HG03558 (cell line): ENCODE results near the gene LPCAT3.
"Not testable (repeated sequence)": the region's sequence is repeated elsewhere in the genome, so short reads cannot be mapped to it uniquely, and the experiment has no call there.

Source experiments
- ATAC-seq: cut with Tn5 transposase; IDR thresholded peaks from one replicate; pipeline ENCODE4 v1.9.1; 2021; ENCODE audit warnings: moderate number of reproducible peaks; ENCODE audit not compliant: unreplicated experiment; ENCODE audit errors: extremely low read depth

The LPCAT3 gene, protein sequence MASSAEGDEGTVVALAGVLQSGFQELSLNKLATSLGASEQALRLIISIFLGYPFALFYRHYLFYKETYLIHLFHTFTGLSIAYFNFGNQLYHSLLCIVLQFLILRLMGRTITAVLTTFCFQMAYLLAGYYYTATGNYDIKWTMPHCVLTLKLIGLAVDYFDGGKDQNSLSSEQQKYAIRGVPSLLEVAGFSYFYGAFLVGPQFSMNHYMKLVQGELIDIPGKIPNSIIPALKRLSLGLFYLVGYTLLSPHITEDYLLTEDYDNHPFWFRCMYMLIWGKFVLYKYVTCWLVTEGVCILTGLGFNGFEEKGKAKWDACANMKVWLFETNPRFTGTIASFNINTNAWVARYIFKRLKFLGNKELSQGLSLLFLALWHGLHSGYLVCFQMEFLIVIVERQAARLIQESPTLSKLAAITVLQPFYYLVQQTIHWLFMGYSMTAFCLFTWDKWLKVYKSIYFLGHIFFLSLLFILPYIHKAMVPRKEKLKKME

DNA sequence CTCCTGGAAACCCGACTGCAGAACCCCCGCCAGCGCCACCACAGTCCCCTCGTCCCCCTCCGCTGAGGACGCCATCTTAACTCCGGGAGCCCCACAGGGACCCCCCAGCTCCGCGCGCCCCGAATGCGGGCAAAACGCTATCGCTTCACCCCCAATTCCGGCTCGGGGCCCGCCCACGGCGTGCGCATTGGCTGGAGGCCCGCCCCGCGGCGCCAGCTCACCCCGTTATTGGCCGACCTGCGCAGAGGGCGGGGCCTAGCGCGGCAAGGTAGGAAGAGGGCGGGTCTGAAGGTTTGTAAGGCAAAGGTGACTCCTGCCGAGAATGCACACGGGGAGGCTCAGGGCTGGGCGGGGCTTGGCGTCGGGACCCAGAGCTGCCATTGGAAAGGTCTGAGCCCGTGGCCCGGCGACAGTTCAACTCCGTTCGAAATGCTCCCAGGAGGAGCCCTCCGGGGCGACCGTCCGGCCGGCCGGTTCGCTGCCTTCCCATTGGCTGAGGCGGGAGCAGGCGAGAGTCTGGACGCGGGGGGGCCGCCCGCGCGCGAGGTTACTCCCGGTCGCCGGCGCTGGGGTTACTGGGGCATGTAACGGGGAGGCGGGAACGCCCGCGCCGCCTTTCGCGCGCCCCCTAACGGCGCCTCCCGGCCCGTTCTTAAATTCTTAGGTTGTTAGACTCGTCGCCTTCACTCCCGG is at the start of gene LPCAT3:
Gene LPCAT3 (minus strand): TSS at position 127 of the 693 bp plus-strand sequence. CDS start 52 bp downstream, at position 75.
- ATAC-seq = peak; percentile 76

DNA sequence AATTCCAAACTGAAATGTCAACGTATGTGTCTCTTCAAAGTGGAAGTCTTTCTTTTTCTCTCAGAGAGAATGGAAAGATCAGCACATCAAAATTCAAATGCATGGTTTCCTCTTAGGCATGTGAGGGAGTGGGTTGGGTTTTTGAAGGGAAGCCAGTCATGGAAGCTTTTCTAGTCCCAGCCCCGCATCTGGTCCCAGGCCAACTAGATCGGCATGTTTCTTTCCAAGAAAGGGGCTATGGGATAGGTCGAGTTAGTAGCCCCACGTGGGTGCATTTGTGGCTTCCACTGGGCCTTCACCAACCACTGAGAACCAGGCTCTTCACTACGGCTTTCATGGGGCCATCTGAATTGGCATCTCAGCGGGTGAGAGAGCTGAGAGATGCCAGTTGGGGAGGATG is 48.8 kb upstream of the LPCAT3 start:
- ATAC-seq = no peak

DNA sequence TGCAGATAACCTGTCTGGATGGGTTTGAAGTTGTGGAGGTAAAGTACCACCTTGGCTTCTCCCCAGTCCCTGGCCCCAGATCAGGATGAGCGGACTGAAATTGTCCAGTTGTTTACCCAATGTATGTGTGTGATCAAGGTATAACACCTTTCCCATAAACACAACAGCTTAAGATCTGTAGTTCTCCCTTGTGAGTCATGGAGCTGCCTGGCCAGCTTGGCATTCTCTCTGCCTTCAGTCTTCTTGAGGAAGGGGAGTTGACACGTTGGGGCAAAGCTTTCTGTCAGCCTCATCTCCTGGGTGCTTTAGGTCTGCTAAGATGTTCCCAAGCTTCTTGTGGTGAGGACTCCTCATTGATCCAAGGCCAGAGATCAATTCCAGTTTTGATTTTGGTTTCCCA is 48.3 kb upstream of the LPCAT3 start:
- no peak for ATAC-seq

DNA sequence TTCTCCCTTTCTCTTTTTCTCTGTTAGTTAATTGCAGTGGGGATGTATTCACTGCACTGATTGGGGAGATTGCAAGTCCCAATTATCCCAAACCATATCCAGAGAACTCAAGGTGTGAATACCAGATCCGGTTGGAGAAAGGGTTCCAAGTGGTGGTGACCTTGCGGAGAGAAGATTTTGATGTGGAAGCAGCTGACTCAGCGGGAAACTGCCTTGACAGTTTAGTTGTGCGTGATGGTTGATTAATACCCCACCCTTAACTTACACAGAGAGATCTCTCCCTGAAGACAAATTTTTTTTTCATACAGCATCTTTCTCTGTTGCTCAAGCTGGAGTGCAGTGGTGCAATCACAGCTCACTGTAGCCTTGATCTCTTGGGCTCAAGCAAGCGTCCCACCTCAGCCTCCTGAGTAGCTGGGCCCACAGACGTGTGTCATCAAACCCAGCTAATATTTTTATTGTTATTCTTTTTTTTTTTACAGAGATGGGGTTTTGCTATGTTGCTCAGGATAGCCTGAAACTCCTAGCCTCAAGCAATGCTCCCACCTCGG is 46.9 kb upstream of the LPCAT3 start:
- ATAC-seq = no peak

DNA sequence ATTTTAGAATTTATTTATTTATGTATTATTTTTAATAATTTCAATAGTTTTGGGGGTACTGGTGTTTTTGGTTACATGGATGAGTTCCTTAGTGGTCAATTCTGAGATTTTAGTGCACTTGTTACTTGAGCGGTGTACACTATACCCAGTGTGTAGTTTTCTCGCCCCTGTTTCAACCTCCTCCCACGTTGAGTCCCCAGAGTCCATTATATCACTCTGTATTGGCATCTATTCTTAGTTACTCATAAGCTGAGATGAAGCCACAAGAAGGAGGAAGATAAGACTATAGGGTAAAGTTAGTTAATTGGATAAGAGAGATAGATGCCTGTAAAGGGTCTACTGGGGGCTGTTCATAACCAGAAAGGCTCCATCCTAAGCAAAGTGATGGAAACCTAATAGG is 46.2 kb upstream of the LPCAT3 start:
- no peak for ATAC-seq

DNA sequence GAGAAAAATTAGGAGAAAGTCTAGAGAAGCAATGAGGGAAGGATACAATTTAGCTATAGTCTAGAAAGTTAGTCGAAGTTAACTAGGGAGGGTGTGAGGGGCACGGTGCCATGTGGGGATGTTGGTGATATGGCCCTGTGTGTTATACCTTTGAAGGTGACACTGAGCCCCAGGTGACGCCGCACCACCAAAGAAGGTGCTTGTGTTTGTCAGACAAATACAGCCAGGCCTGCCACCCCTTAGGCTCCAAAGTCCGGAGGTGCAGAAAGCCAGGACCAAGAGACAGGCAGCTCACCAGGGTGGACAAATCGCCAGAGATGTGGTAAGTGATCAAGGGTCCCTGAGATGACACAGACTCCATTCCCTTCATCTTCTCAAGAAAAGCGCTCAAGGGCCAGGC is 43.3 kb upstream of the LPCAT3 start:
- no peak for ATAC-seq

DNA sequence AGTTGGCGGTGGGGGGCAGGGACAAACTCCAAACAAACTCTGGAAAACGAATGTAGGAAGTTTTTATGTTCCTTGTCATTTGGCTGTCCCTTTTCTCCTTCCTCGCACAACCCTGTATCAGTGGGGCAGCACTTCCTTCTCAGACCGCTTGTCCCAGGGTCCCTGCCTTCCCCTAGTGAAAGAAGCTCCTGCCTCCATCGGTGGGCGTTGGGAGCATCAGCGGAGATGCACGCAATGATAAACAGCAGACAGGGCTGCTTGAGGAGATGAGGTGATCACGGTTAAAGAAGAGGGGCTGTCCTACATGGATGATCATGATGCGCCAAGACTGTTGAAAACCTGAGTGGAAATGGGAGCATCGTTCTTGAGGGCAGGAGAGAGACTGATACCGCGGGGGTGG is 42.9 kb upstream of the LPCAT3 start:
- no peak for ATAC-seq

DNA sequence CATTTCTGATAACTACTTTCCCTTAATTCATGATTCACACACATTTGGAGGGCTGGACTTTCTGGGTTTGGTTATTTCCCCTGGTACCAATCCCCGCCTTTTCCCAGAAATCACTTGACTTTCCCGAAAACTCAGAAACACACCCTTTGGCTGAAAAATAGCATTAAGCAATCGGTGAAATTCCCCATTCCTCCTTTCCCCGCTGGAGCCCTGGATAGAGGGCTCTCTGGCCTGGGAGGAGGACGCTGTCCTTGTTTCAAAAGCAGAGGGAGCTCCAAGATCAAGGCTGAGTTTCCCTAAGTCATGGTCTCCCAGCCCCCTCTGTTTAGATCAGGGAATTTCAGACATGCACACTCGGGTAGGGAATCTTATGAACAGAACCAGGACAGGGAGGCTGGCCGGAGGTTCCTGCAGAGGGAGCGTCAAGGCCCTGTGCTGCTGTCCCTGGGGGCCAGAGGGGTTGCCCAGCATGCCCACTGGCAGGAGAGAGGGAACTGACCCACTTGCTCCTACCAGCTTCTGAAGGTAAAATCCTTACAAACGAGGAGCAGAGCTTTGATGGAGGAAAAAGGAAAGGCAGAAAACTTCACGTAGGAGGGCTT is 42.2 kb upstream of the LPCAT3 start, which contains the start of gene C1S:
Gene C1S (plus strand): TSS at position 366 of the 602 bp plus-strand sequence. CDS start 1,195 bp downstream, outside the sequence.
- ATAC-seq = no peak

DNA sequence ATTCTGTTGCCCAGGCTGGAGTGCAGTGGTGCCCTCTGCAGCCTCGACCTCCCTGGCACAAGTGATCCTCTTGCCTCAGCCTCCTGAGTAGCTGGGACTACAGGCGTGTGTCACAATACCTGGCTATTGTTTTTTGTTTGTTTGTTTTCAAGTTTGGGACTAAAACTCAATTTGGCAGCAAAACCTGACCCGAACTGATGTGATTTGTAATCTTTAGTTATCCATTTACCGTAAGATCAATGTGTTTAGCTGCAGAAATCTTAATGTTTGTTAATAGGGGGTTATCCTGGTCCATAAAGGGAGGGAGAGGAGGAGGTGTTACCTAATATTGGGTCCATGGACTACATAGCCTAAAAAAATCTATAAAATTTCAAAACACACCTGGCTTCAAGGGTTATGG is 41.5 kb upstream of the LPCAT3 start:
- ATAC-seq = no peak

DNA sequence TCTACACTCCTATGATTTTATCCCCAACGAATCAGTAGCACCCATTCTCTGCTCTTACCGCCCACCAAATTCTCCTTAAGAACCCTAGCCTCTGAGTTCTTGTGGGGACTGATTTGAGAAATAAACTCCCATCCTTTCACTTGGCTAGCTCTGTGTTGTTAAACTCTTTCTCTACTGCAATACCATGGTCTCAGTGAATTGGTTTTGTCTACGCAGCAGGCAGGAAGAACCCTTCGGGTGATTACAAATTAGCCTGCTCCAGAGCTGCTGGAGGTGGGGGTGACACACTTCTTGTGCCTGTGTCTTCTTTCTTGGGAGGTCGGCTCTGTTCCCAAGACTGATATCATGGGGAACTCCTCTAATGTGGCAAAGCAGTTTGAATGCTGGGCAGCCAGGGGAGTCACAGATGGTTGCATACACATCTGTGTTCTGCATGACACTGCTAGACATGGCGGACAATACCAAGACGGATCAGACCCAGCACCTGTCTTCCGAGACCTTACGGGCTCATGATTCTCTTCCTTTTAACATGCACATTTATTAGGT is 40.6 kb upstream of the LPCAT3 start:
- no peak for ATAC-seq

DNA sequence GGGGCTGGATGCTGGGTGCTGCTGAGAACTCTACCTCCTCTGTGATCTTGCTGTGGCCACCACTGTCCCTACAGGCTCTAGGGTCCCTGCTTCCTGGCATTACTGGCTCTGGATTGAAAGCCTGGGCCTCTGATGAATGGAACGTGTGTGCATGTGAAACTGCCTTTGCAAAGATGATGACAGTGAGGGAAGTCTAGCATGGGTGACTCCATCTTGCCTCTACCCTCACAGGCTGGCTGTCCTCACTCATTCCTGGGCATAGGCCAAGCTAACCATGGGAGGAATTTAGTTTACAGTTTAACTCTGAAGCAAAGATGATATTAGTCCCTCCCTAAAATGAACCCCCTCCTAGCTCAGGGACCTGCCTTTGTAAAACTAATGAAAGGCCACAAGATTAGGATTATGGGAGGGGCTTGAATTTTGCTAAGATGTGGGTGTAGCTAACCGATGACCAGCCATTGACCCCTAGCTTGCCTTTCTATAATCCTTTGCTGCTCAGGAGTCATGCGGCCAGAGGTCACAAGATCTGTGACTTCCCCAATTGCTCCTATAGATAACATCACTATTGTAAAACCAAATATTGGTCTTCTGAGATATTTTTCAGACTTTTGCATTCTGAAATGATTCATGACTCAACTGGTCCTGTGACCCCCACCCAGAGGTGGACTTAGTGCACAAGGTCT is 40.0 kb upstream of the LPCAT3 start:
- ATAC-seq = no peak

DNA sequence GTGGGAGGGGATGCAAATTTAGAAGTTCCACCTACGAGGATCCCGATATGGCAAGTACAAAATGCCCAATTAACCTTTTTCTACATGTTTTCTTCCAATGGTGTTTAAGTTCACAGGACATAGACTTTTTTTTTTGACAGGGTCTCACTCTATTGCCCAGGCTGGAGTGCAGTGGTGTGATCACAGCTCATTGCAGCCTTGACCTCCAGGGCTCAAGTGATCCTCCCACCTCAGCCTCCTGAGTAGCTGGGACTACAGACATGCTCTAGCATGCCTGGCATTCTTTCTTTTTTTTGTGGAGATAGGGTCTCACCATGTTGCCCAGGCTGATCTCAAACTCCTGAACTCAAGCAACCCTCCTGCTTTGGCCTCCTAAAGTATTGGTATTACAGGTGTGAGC is 37.5 kb upstream of the LPCAT3 start:
- ATAC-seq = not testable (repeated sequence)

DNA sequence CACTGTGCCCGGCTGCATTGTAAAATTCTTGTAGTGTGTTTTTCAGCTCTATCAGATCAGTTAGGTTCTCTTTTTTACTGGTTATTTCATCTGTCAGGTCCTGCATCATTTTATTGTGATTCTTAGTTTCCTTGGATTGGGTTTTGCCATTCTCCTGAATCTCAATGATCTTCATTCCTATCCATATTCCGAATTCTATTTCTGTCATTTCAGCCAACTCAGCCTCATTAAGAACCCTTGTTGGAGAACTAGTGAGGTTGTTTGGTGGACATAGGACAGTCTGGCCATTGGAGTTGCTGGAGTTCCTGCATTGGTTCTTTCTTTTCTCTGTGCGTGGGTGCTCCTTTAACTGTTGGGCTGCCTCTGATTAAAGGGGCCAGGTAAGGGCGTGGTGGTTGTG is 36.6 kb upstream of the LPCAT3 start:
- no peak for ATAC-seq

DNA sequence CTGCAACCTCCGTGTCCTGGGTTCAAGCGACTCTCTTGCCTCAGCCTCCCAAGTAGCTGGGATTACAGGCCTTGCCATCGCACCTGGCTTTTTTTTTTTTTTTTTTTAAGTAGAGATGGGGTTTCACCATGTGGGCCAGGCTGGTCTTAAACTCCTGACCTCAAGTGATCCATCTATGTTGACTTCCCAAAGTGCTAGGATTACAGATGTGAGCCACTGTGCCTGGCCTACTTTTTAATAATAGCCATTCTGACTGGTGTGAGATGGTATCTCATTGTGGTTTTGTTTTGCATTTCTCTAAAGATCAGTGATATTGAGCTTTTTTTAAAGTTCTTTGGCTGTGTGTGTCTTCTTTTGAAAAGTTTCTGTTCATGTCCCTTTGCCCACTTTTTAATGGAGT is 31.7 kb upstream of the LPCAT3 start:
- ATAC-seq = not testable (repeated sequence)

DNA sequence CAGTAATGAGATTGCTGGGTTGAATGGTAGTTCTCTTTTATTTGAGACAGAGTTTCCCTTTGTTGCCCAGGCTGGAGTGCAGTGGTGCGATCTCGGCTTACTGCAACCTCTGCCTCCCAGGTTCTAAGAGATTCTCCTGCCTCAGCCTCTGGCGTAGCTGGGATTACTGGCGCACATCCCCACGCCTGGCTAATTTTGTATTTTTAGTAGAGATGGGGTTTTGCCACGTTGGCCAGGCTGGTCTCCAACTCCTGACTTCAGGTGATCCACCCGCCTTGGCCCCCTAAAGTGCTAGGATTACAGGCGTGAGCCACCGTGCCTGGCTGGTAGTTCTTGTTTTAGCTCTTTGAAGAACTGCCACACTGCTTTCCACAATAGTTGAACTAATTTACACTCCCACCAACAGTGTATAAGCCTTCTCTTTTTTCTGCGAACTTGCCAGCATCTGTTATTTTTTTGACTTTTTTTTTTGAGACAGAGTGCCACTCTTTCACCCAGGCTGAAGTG is 31.2 kb upstream of the LPCAT3 start:
- not testable (repeated sequence) for ATAC-seq

DNA sequence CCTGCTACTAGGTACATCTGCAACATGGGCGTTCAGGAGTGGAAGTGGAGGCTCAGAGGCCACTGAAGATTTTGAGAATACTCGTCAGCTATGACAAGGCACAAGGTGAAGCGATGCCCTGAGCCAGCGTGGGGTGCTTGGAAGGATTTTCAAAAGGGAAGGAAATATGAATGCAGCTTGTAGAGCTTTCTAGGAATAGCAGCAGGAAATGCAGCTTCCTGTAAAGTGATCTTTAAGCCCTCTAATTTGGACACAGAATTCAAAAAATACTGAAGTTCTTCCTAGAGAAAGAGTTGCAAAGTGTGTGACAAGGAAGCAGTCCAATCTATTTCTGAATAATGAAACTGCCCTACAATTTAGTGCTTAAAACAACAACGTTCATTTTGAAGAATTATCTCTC is 29.0 kb upstream of the LPCAT3 start:
- ATAC-seq = no peak

DNA sequence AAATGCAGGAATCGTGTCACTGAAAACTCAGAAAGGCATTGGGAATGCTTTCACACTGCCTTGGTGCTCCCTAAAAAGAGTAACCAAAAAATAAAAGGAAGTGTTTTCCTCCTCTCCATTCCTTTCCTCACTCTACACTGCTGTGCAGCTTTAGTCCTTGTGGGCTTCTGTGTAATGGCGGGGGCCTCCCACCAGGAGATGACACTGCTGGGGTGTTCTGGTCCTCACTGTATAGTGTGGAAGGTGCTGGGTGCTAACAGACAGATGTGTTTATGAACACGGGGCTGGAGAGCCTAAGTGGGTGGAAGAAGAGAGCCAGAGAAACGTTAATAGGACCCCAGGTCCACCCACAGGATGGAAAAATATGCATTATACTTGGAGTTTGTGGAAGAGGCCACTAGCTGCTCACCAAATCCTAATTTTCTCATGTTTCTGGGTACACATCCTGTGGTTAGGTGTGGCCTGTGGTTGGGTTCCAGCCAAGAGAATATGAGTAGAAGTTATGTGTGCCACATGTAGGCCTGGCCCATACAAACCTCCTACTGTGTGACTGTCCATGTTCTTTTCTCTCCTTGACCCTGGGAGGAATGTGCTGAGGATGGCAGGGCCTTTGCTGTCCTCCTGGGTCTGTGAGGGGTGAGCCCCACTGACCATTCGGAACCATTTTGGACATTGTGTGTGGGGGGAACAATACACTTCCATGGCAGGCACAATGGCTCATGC is 28.3 kb upstream of the LPCAT3 start:
- ATAC-seq = no peak

DNA sequence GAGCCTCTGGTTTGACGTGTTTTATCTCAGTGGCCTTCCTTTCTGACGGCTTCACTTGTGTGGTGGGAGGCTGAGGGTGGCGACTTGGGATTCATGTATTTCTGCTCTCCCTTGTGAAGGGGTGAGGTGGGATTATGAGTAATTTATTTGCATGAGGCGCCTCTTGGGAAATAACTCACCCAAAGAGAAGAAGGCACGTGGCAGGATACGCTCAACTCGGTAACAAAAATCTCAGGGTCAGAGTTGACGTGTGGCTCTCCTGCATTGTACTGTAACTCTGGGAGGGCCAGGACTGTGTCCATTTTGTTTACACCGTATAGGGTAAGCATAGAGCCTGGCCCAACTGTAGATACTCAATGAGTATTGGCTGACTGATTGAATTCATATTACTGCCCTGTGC is 27.6 kb upstream of the LPCAT3 start:
- no peak for ATAC-seq

DNA sequence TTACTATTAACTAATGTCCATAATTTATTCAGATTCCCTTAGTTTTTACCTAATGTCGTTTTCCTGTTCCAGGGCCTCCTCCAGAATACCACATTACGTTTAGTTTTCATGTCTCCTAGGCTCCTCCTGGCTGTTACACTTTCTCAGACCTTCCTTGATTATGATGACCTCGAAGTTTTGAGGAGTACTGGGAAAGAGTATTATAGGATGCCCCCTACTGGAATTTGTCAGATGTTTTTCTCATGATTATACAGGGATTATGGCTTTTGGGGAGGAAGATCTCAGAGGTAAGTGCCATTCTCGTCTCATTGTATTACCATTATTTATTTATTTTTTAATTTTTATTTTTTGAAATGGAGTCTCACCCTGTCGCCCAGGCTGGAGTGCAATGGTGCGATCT is 24.6 kb upstream of the LPCAT3 start:
- ATAC-seq = no peak
